Suppressor macrophage (primary cell): ENCODE measurements around the gene SLPI.

Experiments
- DNase-seq, 4 experiments: peaks; one replicate each; pipeline ENCODE4 v3.0.0-alpha.2; 2020 to 2022

SLPI gene

DNA sequence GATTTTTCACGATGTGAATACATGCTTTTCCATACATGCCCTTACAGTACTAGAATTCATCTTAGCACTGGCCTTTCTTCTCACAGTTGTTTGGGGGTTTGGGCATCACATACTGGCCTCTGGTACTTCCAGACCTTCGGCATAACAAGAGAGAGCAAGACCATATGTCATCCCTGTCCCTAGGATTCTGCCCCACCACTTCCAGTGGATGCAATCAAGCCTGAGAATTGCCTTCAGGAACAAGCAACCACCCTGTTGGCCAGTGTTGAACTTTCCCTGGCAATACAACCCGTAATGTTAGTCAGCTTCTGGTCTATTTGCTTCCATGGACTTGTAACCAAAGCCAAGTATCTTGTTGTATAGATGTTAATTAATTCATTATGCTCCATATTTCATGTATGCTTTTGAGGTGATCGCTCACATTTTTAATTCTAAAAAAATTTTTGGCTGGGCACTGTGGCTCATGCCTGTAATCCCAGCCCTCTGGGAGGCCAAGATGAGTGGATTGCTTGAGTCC lies 15.4 kb upstream of the SLPI start:
- no peak for DNase-seq

DNA sequence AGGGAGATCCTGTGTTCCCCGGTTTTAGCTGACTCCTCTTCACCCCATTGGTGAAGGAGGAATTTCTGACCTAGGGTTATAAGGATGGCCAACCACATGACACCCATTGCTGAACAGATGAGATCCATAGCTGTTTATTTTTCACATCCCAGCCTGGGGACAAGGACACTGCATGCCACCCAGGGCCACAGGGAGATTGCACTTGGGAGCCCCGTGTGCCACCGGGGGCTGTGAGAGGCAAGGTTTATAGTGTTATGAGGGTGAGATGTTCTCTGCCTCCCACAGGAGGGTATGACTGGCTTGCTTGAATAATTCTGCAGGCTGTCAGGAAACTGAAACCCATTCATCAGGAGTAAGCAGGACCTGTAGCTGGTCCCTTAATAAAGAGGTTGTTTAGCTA lies 14.7 kb upstream of the SLPI start:
- DNase-seq: no peak

DNA sequence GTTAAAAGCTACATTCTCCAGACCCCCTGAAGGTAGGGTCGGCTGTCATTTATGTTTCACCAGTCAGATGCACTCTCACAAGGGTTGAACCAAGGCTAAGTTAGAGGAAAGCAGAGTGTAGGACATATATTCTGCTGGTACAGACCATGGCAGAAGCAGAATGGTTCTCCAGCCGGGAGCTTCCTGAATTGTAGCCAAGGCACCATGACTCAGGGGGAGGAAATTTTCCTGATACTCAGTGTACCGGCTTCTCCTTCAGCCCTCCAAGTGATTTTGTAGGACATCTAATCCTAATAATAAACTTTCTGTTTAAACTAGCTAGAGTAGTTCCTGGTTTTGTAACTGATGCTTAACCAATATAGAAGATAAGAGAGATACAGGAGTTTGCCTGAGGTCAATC lies 14.2 kb upstream of the SLPI start:
- no peak for DNase-seq

DNA sequence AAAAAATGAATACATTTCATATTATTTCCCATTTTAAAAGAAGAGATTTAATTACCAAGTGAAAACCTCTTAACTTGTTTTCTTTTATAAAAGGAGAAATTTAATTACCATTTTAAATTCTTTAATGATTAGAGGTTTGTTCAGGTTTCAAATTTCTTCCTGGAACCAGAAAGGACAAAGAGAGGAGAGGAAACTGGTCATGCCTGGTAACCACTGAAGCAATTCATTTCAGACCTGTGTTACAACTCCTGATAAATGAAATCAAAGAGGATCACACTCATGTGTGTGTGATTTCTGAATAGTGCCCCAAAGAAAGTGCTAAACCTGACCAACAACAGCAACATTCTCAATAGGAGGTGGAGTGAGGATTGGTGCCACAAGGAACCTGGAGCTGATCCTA lies 12.6 kb upstream of the SLPI start:
- no peak for DNase-seq

DNA sequence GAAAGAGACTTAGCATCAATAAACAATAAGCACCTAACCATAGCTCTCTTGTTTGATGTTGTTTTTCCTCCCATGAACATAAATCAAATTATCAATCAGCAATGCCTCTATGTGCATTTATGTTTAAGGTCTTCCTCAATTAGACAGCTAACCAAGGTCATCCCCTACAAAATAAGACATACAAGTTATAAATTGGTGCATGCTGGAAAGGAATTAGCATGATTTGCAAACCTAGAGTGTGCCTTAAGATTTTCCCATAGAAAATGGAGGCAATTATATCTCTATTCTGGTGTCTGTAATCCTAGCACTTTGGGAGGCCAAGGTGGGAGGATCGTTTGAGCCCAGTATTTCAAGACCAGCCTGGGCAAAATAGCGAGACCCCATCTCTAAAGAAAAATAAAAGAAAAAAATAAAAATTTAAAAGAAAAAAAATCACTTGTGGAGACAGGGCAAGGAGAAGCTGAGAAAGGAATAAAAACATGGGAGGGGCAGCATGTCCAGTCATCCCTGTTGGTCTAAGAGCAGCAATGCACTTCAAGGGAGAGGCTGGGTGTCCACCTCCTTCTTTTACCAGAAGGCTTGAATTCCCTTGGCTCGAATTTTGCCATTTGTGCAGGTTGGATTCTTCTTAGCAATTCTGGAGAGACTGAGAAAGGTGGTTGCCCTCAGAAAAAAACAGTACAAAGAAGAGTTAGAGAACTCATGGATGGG lies 9.3 kb upstream of the SLPI start:
- DNase-seq: no peak

DNA sequence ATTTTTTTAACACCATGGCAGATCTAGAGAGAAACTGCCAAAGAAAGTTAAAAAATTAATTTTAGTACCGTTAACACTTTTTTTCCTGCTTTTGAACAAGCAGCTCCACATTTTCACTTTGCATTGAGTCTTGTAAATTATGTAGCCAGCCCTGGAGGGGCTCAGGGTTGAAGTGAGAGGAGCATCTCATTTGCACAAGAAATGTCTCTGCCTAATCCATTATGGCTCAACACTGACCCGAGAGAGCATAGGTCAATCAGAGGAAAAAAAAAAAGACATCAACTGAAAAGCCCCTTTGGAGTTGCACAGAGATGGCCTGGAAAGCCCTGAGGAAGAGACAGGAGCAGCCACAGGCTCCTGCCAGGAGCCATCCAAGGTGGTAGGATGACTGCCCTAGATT lies 4.3 kb upstream of the SLPI start:
- no peak for DNase-seq

DNA sequence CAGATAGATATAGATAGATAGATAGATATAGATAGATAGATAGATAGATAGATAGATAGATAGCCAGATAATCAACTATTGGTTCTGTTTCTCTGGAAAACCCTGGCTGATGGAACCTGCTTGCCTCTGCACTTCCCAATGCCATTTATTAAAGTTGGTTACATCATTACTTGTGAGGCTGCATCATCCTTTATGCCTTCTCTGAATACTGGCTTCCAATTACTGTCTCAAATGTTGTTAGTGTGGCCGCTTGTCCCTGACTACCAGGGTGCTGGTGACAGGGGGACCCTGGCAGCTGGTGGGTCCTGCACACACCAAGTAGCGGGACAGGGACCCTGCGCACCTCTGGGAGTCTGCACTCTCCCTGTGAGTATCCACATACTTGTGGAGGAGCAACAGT lies 3.9 kb upstream of the SLPI start:
- no peak for DNase-seq

DNA sequence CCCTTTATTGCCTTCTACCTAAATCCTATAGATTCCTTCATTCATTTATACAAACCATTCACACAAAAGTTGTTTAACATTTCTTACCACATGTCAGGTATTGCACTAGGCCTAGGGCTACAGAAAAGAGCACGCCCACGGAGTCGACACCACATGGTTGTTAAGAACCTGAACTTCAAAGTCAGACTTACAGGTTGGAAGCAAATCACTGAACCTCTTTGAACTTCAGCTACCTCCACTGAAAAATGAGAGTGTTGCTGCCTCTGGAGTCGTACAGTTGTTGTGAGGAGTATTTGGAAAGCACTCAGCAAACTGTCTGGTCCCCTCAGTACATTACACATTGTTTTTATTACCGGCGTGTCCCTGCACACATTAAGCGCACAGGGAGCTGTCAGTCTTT lies 3.3 kb upstream of the SLPI start:
- peak in 2 of 4 experiments; percentile 2 to 8 for DNase-seq

DNA sequence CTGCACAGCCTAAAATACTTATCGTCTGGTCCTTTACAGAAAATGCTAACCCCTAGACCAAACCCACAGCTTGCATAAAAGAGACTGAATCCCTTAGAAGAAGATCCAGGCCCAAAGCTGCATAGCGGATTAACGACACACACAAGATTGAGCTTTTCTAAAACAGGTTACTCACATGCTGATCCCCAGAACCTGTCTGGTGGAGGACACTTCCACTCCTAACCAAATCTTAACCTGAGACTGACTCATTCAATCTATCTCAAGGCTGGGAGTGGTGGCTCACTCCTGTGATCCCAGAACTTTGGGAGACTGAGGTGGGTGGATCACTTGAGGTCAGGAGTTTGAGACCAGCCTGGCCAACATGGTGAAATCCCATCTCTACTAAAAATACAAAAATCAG lies 2.8 kb upstream of the SLPI start:
- no peak for DNase-seq

DNA sequence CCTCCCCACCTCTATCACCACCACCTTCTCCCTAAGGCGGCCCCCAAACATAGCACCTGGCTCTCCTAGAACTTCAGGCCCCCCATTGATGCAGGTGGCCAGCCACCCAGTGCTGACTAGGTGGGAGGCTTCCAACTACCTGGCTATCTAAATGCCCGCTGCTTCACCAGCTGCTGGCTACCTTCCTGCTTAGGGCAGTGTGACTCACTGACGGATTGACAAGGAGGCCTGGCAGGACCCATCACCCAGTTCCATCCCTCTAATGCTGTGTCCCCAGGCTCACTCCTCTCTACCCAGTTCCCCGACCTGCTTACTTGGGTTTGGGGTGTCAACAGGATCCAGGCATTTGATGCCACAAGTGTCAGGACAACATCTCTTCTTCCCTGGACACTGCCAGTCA lies 1.1 kb downstream of the SLPI start:
- no peak for DNase-seq

DNA sequence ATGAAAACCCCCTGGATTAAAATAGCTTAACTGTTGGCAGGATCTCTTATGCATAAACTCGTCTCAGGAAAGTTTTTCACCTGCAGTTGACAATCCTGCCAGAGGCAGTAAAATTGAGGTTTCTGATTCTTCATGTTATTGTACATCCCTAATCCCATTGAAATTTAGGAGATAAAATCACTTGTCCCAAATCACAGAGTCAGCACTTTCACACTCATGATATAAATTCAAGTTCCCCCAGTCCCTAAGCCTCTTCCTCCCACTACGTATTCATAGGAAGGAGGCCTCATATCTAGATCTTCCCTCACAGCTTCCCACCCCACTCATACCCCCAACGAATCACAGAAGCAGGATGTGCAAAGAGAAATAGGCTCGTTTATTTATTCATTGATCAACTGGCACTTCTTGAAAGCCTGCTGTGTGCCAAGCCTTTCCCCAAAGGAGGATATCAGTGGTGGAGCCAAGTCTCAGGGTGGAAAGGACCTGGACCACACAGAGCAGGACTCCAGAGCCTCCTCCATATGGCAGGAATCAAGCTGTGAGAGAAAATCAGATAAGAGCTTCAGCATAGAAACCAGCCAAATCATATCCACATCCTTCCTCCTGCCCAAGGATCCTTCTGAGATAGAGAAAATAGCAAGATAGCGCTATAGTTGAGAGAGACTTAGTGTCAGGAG lies 2.3 kb downstream of the SLPI start:
- DNase-seq: no peak

DNA sequence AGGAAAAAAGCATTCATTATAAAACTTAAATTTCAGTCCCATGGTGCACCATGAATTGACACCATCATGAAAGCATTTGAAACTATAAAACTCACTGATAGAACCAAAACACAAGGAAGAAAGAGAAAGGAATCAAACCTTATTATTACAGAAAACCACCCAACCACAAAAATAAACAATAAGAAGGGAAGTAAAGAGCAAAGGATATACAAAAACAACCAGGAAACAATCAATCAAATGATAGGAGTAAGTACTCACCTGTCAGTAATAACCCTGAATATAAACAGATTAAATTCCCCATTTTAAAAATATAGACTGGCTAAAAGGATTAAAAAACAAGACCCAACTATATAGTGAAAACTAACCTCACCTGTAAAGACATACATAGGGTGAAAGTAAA lies 5.8 kb downstream of the SLPI start:
- no peak for DNase-seq

DNA sequence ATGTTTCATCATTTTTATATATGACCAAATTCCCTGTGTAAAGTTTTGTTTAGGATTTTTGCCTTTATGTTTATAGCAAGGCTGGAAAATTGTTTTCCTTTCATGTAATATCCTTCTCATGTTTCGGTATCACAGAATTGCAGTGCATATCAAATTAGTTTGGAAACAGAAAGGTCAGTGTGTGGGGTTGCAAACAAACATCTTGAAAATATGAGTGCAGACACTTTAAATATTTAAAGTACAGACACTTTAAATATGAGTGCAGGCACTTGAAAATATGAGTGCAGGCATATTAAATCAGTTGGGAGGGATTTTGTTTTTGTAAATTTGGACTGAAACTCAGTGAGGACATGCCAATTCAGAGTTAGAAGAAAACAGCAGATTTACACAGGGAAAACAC lies 6.5 kb downstream of the SLPI start:
- no peak for DNase-seq

DNA sequence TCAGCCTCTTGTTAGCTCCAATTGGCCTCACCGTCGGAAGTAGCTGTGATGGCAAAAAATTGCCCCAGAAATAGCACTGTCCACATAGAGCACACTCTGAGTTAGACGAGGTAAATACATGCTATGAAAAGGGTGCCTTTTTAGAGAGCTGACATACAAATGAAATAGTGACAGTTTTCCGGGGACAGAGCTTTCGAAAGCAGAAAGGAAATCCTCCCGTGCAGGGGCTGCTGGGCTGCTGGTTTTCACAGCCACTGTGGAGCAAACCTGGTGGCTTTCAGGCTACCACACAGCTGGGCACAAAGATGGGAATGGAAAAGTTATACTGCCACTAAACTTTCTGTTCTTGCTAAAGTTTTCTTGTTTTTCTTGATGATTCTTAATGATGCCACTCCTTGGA lies 8.3 kb downstream of the SLPI start:
- DNase-seq: no peak

DNA sequence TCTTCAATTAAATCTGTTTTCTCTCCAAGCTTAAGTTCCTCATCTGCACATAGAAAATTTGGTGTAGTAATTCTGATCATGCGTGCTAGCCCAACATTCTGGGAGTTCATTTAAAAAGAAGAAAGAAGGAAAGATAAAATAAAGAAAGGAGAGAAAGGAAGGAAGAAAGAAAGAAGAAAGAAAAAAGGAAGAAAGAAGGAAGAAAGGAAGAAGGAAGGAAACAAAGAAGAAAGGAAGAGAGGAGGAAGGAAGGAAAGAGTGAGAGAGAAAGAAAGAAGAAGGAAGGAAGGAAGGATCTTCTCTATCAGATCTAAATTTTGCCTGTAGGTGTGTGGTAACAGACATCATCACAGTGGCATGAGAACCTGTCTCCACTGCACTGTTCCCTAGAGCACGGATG lies 16.2 kb downstream of the SLPI start:
- DNase-seq: no peak

DNA sequence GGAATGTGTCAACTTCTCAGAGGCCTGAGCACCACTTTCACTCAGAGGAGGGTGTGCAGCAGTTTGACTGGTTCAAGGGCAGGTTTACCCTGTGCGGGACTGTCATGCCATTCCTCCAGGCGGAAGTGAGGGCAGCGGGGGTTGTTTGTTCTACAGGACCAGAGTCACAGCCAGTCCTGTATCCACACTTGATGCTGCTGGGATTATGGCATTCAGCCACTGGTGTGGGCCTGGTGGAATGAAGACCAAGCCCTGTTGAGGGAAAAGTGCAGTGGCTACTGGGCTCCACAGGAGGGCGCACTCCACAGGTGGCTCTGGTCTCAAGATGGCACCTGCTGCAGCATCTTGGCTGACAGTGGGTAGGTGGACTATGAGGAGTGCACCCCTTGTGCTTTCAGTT lies 18.4 kb downstream of the SLPI start:
- DNase-seq: peak in 2 of 4 experiments; percentile 7 to 13

DNA sequence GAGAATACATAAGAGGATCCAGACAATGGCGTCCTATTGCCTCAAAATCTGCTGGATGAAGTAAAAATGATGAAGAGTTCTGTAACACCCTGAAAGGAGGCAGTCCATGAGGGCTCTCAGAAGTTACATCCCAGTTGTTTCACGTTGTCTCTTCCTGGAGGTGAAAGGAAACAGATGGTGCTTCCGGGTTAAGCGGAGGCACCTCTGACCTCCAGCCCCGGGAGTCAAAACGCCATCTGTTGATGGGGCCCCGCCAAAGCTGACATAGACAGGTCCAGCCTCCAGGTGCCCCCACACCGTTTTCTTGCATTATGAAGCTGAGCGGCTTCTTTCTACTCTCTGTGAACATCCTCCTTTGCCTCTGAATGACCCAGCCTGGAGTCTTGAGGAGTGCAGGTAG lies 23.7 kb downstream of the SLPI start:
- DNase-seq: no peak

DNA sequence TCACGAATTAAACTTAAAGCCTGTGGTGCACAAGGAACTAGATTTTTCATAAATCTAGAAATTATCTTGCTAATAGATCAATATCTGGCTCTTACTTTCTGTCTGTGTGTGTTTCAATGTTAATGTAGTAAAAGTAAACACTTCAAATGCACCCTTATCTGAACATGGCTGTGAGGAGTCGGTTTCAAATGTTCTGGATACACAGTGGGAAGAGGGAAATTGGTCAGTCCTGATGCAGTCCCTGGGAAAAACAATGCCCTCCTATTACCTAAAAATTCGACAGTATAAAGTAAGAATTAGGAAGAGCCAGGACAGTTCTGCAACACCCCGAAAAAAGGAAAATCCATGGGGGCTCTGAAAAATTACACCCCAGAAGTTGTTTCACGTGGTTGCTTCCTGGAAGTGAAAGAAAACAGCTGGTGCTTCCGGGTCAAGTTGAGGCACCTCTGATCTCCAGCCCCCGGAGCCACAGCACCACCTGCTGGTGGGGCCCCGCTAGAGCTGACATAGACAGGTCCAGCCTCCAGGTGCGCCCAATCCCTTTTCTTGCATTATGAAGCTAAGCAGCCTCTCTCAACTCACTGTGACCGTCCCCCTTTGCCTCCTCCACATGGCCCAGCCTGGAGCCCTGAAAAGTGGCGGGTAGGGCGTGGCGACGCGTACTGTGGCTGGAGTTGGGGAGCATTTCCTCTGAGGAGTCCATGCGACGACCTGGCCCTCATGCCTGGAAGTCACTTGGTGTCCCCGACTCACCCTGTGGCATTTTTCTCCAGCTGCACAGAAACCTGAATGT lies 24.9 kb downstream of the SLPI start:
- peak; percentile 47 to 71 (median 52) for DNase-seq

DNA sequence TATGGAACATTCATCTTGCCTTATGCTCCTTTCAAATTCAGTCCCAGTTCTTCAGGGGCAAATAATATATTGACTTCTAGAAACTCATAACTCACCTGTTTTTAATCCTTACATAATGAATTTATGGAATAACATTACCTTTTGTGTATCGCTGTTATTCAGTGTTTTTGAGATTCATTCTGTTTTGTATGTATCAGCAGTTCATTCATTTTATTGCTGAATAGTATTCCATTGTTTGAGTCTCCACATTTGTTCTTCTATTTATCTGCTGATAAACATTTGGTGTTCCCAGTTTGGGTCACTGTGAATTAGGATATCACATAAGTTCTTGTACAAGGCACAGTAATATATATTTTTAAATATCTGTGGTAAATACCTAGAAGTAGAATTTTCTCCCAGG lies 28.1 kb downstream of the SLPI start:
- DNase-seq: no peak

DNA sequence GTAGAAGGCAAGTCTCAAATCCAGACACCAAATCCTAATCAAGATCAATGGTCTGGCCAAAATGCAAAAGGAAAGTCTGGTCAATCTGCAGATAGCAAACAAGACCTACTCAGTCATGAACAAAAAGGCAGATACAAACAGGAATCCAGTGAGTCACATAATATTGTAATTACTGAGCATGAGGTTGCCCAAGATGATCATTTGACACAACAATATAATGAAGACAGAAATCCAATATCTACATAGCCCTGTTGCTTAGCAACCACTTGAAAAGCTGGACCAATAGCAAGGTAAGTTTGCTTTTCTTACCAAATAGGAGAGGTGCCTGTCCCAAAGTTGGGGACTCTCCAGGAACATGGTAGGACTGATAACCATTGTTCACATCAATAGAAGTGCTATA lies 31.2 kb downstream of the SLPI start:
- no peak for DNase-seq

DNA sequence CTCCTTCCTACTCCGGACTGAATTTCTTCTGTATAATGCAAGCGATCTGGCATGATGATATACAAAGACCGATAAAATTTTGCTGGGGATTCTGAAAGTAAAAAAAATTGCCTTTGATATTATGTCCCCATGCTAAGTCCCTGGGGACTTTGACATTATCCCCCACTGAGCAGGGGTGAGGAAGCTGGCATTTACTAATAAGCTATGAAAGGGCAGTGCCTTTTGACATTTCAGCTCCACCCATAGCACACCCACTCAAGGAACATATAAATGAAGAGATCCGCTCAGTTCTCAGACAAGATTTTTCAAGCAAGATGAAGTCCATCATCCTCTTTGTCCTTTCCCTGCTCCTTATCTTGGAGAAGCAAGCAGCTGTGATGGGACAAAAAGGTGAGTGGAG lies 33.3 kb downstream of the SLPI start, which contains the start of gene SEMG2:
Gene SEMG2 (plus strand): TSS at position 298 of the 400 bp plus-strand sequence. CDS start 17 bp downstream, at position 315.
- no peak for DNase-seq

DNA sequence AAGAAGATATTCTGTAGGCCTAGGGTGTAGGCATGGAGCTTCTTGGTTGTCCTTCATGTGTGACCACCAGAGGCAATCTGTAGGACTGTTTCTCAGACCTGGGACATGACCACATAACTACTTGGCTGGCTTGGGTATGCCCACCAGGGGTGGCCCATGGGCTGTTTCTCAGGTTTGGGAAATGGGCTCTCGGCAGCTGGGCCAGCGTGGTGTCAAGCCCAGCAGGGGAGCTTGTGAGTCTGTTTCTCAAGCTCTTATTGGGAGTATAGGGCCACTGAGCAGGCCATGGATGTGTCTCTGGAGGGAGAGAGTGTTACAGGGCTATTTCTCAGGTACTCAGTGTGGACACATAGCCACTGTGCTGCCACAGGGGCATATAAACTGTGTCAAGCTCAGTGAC lies 35.7 kb downstream of the SLPI start:
- DNase-seq: no peak

DNA sequence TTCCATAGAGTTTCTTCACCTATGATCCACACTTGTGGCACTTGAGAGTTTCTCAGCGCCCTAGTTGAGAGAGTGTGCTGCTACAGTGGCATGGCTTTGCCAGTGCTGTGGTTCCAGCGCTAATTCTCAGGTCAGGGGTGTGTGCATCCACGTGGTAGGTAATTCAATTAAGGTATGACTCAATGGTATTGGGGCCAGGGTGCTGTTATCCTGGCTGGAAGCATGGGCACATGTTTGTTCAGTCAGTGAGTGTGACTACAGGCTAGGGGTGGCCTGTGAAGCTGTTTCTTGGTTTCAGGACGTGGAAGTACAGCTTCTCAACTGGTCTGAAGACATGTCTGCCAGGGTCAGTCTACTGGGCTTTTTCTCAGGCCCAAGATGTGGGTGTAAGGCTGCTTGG lies 36.2 kb downstream of the SLPI start:
- DNase-seq: no peak

DNA sequence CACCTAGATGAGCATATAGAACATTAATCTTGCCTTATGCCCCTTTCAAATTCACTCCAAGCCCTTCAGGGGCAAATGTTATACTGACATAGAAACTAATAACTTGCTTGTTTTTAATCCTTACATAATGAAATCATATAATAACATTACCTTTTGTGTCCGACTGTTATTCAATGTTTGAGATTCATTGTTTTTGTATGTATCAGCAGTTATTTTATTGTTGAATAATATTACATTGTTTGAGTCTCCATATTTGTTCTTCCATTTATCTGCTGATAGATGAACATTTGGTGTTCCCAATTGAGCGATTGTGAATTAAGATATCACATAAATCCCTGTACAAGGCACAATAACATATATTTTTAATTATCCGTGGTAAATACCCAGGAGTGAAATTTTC lies 41.5 kb downstream of the SLPI start:
- DNase-seq: no peak
